Urinary bladder (tissue), 4 donors: Measurements from ENCODE around the gene CDT1. TPM values are rescaled to one million over a fixed set of nuclear protein-coding genes. Genes with fewer than 3 reads are reported as not detected.

Experiments used
- DNase-seq: peaks from one replicate; pipeline ENCODE4 v3.0.0-alpha.2; 2015; ENCODE audit errors: extremely low spot score
- H3K27ac ChIP-seq: one replicate; pipeline ENCODE4 v1.5.1; 2013; ENCODE audit warnings: low read depth, mild to moderate bottlenecking, moderate library complexity
- H3K36me3 ChIP-seq: one replicate; pipeline ENCODE4 v1.6.1; 2013; ENCODE audit warnings: mild to moderate bottlenecking, moderate library complexity; ENCODE audit not compliant: insufficient read depth
- H3K4me1 ChIP-seq: one replicate; pipeline ENCODE4 v1.6.1; 2013; ENCODE audit warnings: mild to moderate bottlenecking, moderate library complexity; ENCODE audit not compliant: insufficient read depth
- H3K4me3 ChIP-seq: one replicate; pipeline ENCODE4 v1.5.1; 2013; ENCODE audit warnings: low read depth, low read length
- WGBS: extraction: QIAGEN DNeasy Blood & Tissue Kit; methylation state at CpG from one replicate; pipeline ENCODE4 v1.1.7; 2013; 5-methylcytosine and 5-hydroxymethylcytosine counted together
- polyA plus RNA-seq: library from polyadenylated mRNA; stranded (reverse); fragments of 200-250 nt; gene quantifications from one replicate; pipeline ENCODE4 v1.2.3, GENCODE V29; 2013
- total RNA-seq: library from RNA; depleted of rRNA; stranded (reverse); fragments of >200 nt; gene quantifications from one replicate; pipeline ENCODE4 v1.2.3, GENCODE V29; 2014
- donor health status: healthy with polysubstance abuse.
- donor health status: healthy.

The CDT1 gene
- total and polyA plus RNA-seq, 2 donors: 1.5 to 4.0 TPM

GRCh38 chr16:88772871-88773811 lies 30.4 kb upstream of the CDT1 start:
- DNase-seq: no peak
- H3K36me3 ChIP-seq: no peaks in the 10 kb centered on the region
- 28% methylated on average over 29 of the region's 29 CpGs for WGBS
- peaks cover 8% of the 10 kb centered on the region for H3K4me1 ChIP-seq
- H3K4me3 ChIP-seq: no peak overlapping the region
- H3K27ac ChIP-seq: peak overlapping the region; percentile 41

- H3K4me3 ChIP-seq: no peak overlapping the region
- WGBS: 45% methylated on average over 12 of the region's 12 CpGs
- no peak for DNase-seq
- H3K4me1 ChIP-seq: peaks cover 8% of the 10 kb centered on the region
- no peaks in the 10 kb centered on the region for H3K36me3 ChIP-seq
- H3K27ac ChIP-seq: no peak overlapping the region
Measured at GRCh38 chr16:88773812-88774291, 29.7 kb upstream of the CDT1 start.

GRCh38 chr16:88774544-88775393 lies 28.8 kb upstream of the CDT1 start:
- 92% methylated on average over 32 of the region's 32 CpGs for WGBS
- no peaks in the 10 kb centered on the region for H3K36me3 ChIP-seq
- H3K4me1 ChIP-seq: peaks cover 8% of the 10 kb centered on the region
- H3K4me3 ChIP-seq: no peak overlapping the region
- H3K27ac ChIP-seq: no peak overlapping the region
- DNase-seq: no peak

GRCh38 chr16:88775825-88776224 lies 27.8 kb upstream of the CDT1 start:
- 93% methylated on average over 18 of the region's 18 CpGs for WGBS
- H3K4me1 ChIP-seq: peaks cover 5% of the 10 kb centered on the region
- H3K36me3 ChIP-seq: no peaks in the 10 kb centered on the region
- no peak overlapping the region for H3K4me3 ChIP-seq
- no peak for DNase-seq
- no peak overlapping the region for H3K27ac ChIP-seq

- Histone ChIP-seq H3K36me3 (no peaks in the 10 kb centered on the region), H3K4me3 (no peak overlapping the region), H3K27ac (no peak overlapping the region), H3K4me1 (no peaks in the 10 kb centered on the region)
- 84% methylated on average over 34 of the region's 34 CpGs for WGBS
- no peak for DNase-seq
Measured at GRCh38 chr16:88777471-88778270, 25.9 kb upstream of the CDT1 start.

- no peak for DNase-seq
- Histone ChIP-seq H3K27ac (no peak overlapping the region), H3K4me3 (no peak overlapping the region), H3K36me3 (no peaks in the 10 kb centered on the region), H3K4me1 (no peaks in the 10 kb centered on the region)
- 71% methylated on average over 7 of the region's 7 CpGs for WGBS
Measured at GRCh38 chr16:88778271-88778525, 25.4 kb upstream of the CDT1 start.

GRCh38 chr16:88778541-88779065 lies 25.0 kb upstream of the CDT1 start:
- Histone ChIP-seq H3K36me3 (no peaks in the 10 kb centered on the region), H3K27ac (no peak overlapping the region), H3K4me1 (no peaks in the 10 kb centered on the region), H3K4me3 (no peak overlapping the region)
- 82% methylated on average over 30 of the region's 30 CpGs for WGBS
- no peak for DNase-seq

- Histone ChIP-seq H3K27ac (no peak overlapping the region), H3K4me3 (no peak overlapping the region), H3K36me3 (no peaks in the 10 kb centered on the region), H3K4me1 (no peaks in the 10 kb centered on the region)
- DNase-seq: no peak
- WGBS: 32% methylated on average over 34 of the region's 34 CpGs
Measured at GRCh38 chr16:88779406-88780141, 24.0 kb upstream of the CDT1 start.

- no peak for DNase-seq
- no peaks in the 10 kb centered on the region for H3K36me3 ChIP-seq
- H3K4me3 ChIP-seq: no peak overlapping the region
- WGBS: 62% methylated on average over 13 of the region's 13 CpGs
- H3K27ac ChIP-seq: no peak overlapping the region
- no peaks in the 10 kb centered on the region for H3K4me1 ChIP-seq
Measured at GRCh38 chr16:88780142-88781062, 23.2 kb upstream of the CDT1 start.

GRCh38 chr16:88781140-88782077 lies 22.2 kb upstream of the CDT1 start:
- Histone ChIP-seq H3K4me3 (no peak overlapping the region), H3K4me1 (no peaks in the 10 kb centered on the region), H3K36me3 (no peaks in the 10 kb centered on the region), H3K27ac (no peak overlapping the region)
- DNase-seq: no peak
- 73% methylated on average over 28 of the region's 28 CpGs for WGBS
